AG08396 (cell line): Measurements from ENCODE around the gene CCDC27.

ENCODE experiments used
- DNase-seq: peaks from one replicate; pipeline ENCODE4 v3.0.0; 2012; ENCODE audit warnings: low spot score, mixed read lengths

CCDC27 gene

DNA sequence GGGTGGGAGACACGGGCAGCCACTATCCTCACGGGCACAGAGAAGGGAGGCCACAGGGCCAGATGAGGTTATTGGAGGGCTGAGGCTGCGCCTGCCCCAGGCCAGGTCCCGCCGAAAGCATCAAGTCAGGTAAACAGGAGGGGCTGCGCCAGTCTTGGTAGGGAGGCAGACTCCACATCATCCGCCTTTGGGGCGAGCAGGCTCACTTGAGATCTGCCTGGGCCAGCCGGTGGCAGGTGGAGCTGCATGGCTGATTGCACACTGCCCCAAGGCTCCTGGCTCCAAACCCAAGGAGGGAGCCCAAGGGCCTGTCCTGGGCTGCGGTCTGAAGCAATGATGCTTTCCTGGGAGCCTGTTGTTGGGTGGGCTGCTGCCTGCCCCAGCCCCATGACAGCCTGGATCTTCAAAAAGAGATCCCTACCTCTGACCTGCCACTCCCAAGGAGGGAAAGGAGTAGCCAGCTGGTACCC is 24.9 kb downstream of the CCDC27 start:
- no peak for DNase-seq

DNA sequence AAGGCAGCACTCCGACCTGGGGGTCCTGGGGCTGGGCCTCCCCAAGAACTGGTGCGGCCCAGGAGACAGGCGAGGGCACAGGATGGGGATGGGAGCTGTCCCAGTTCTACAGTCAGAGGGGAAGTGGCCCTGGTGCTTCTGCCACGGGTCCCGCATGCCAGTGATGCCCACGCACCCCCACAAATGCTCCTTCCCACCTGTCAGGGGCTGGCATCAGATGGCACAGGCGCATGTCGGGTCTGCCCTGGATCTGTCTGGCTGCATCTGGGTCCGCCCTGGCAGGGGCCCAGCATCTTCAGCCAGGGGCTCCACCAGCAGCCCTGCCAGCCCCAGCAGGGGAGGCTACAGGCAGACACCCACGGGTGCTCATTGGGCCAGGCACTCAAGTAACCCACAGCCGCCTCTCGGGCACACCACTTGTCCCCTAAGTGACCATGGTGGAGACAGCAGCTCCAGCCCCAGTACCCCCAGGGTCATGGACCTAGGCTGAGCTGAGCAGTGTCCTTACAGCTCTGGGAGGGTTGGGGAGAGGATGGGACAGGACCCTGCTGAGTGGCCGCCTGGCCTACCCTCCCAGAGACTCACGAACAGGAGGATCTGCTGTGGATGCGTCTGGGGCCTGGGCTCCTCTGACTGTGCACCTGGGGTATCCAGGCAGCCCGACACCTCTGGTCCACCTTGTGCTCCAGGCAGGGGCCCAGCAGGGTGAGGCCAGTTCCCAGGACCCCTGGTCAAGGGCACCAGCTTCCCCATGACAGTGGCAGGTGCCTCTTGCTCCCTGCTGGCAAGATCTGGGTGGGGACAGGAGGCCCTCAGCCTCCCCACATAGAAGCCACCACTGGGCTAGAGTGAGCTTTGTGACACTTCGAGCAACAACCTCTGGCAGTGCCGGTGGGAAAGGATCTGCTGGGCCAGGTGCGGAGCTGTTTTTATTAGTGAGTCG is 25.7 kb downstream of the CCDC27 start:
- no peak for DNase-seq

DNA sequence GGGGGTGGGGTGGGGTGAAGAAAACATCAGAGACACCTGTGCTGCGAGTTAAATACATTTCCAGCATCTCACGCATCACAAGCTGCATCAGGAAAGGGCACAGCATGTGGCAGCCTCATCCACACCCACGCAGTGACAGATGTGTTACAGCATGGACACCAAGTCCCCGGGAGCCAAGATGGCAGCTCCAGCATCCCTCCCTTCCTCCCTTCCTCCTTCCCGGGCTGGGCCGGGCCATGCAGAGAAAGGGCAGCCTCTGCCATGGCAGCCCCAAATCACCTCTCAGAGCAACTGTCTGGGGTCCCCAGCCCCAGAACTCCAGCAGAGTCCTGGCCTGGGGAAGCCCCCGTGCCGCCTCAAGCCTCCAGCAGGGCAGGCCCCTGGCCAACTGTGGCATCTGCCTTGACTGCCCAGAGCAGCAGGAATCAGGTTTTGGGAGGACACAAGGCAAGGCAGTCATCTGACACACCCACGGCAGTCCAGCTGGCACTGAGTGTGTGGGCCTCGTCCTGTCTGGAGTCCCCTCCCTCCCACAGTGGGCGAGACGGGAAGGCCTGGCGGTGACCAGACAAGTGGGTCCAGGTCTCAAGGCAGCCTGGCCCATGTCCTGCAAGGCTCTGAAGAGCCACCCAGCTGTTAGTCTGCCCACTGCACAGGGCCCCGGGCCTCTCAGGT is 26.5 kb downstream of the CCDC27 start:
- DNase-seq = no peak

DNA sequence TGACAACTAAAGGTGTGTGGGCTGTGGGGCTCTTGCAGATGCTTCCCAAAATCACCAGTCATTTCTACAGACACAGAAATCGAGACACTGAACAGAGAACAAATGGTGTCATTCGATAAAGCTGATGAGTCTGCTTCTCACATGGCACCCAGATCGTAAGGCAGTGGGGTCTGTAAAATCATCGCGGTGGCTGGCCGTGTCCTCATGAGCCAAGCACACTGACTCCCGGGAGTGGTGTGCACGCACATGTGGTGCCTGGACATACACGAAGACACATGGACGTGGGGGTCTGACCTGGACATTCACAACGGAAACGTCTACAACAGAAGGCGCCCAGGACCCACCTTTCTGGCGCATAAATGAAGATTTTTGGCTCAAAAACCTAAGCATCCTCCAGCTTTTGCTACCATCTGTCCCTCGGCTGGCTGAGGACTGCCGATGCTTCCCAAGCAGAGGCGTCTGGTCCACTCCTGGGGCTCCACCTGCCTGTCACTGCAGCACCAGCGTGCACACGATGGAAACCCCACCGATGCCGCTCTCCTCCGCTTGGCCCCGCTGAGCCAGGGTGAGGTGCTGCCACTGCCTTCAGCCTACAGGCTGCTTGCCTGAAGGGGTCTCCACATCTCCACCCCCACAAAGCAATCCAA is 27.1 kb downstream of the CCDC27 start:
- no peak for DNase-seq

DNA sequence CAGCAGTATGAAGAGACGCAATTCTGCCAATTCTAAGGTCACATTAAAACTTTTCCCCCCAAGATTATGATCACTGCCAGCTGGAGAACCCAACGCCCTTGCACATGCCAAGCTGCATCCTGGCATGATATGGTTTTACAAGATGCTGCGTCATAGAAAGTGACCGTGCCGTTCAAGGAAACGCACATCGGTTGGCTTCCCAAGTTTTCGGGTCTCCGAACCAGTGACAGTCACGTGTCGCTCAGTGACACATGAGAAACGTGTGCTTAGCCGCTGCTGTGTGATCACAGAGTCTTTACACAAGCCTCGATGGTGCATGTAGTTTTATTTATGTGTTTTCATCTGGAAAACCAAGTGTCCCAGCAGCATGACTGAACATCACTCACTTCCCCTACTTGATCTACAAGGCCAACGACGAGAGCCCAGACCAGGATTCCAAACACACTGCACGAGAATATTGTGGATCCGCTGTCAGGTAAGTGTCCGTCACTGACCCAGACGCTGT is 27.7 kb downstream of the CCDC27 start:
- DNase-seq = no peak

DNA sequence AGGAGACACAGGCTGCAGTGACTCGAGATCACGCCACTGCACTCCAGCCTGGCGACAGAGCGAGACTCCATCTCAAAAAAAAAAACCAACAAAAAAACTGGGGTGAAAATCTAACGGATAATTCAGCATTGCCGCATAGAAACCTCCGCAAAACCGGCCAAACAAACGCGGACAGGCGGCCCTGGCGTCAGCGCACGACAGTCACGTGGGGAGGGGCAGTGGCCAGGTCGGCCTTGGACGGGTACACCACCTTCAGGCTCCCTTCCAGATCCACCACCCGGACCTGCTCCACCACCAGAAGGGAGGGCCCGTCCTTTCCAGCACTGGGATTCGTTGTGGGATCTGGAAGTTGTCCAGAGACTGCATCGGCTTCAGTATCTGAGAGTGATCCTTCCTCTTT is 28.7 kb downstream of the CCDC27 start:
- DNase-seq = no peak

DNA sequence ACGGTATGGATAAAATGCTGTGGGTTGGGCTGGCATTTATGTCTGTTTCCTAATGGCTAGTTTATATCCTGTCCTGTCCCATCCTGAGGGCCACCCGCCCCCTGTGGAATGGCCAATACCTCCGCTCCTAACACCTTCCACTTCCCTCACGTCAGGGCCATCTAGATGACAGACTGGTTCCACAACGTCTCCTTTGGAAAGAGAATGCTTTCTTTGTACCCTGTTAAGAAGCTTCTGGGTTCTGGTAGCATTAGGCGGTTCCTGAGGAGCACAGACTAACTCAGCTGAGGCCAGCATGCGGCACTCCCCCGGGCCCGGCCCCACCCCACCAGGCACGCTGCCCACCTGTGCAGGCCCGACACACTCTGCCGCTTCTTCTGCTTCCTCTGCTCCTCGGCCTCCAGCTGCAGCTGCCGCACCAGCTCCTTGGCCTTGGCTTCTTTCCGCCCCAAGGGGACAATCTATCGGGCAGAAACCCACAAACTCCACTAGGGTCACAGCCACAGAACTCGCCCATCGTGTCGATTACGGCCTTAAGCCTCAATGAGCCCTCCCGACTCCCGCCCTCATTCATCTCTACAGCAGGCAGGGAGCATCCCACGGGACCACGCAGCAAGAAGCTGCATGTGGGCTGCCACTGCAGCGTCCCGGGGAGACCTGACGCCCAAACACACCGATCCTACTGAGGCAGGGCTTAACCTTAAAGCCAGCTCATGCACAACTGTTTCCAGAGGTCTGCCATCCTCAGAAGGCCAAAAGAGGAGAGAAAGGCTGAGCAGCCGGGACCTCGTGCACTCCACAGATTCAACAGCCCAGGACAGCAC is 31.6 kb downstream of the CCDC27 start:
- no peak for DNase-seq

DNA sequence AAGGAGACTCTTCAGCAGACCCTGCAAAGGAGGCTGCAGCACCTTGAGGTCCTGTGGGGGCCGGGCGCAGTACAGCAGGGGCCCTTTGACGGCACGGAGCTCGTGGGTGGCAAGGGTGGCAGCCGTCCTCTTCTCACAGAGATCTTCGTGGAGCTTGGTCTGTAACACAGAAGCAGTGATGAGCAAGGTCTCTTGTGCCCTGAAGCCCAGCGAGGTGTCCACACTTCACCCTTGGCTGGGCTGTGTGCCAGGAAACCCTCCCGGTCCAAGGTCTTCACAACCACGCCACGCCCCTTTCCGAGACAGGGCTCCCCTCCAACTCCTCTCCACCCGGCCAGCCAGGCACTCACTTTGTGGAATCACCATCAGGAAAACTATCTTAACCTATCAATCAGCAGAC is 32.8 kb downstream of the CCDC27 start:
- DNase-seq = no peak

DNA sequence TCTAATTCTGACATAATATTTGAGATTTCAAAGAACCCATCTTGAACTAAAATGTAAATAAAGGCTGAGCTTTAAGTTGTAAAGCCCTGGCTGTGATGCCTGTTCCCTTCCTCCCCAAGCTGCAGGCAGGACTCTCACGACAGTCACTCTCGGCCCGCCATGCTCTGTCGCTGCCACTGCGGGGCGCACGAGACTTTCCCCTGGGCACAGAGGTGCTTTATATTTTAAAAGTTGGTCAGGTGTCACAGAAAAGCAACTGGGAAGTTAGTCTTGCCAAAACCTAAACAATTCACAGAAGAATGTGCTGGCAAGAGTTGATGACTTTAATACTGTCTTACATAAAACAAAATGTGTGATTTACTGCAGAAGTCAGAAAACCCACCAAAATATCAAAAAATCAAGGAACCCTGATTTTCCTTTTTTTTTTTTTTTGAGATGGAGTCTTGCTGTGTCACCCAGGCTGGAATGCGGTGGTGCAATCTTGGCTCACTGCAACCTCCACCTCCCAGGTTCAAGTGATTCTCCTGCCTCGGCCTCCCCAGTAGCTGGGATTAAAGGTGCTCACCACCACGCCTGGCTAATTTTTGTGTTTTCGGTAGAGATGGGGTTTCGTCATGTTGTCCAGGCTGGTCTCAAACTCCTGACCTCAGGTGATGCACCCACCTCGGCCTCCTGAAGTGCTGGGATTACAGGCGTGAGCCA is 33.4 kb downstream of the CCDC27 start:
- DNase-seq = no peak

DNA sequence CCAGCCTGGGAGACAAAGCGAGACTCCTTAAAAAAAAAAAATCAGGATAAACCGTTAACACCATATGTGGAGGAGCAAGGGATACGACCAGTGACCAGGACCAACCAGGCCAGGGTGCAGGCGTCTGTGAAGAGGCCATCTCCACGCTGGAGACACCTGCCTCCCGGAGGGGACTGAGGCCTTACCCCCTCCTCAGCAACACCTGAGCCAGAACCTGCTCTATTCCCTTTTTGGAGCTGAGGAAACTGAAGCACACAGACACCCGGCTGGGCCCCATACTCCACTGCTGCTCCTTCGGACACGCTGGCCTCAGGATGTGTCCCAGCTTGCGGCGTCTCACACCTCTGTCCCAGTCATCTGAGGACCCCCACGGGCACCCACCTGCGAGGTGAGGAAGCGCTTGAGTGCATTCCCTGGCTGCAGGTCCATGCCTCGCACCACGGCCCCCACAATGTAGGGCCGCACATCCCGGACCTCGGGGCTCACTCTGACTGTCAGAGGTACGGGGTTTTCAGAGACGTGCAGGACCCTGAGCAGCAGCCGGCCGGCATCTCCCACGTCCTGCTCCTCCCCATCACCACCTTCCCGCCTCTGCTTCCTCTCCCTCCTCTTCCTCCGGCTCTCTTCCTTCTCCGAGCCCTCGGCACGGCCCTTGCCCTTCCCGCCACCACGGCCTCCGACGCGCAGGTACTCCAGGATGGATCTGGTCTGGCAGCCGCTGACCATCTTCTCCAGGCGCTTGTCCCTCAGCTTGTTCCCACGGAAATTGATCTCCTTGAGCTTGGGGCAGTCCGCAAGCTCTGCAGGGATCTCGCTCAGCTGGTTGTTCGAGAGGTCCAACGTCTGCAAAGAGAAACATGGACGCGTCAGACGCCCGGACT is 34.5 kb downstream of the CCDC27 start:
- DNase-seq = no peak

DNA sequence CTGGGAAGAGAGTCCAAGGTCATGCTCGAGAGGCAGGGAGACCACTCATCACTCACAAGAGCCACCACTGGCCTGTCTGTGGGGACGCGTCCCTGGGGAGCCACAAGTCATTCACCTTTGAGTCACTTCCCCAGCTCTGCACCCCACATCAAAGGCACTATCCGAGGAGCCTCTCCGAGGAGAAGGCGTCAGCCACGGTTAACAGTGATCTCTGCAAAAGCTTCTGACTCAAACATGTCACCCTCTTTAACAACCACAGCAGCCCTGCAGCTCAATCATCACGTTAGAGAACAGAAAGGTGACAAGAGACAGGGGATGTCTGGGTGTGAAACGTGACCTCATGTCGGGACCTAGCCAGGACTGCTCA is 35.1 kb downstream of the CCDC27 start:
- no peak for DNase-seq

DNA sequence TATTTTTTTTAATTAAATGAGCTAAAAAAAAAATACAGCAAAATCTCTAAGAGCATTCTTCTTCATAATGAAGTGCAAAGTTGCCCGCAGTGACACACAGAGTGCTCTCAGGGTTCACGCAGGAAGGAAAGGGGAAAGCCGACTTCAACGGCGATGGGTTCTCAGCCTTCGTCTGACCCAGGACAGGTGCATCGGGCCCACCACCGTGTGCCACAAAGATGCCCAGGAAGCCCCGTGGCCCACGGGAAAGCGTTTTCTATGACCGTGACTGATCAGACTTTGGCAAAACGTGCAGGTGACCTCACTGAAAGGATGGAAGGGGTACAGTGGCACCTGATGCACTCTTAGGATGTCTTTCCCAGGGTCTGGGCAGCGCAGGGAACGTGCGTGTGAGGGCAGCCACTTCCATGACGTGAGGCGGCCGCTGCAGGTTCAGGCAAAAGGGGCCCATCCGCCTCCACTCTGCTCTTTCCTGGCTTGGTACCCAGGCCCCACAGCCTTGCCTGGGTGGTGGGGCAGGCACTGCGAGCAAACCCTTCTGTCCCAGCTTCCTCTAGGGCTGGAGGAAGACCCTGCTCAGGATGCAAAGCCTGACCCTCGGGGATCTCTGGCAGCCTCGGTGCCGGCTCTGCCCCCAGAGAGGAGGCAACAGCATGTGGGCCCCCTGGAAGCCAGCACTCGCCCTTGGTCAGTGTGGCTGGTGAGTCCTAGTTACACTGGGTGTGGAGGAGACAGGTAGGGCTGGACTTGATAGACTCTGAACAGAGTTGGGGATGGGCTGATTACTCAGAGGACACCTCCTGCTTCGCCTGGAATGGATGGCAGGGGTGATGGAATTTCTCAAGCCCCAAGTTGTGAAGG is 35.7 kb downstream of the CCDC27 start:
- DNase-seq = no peak

DNA sequence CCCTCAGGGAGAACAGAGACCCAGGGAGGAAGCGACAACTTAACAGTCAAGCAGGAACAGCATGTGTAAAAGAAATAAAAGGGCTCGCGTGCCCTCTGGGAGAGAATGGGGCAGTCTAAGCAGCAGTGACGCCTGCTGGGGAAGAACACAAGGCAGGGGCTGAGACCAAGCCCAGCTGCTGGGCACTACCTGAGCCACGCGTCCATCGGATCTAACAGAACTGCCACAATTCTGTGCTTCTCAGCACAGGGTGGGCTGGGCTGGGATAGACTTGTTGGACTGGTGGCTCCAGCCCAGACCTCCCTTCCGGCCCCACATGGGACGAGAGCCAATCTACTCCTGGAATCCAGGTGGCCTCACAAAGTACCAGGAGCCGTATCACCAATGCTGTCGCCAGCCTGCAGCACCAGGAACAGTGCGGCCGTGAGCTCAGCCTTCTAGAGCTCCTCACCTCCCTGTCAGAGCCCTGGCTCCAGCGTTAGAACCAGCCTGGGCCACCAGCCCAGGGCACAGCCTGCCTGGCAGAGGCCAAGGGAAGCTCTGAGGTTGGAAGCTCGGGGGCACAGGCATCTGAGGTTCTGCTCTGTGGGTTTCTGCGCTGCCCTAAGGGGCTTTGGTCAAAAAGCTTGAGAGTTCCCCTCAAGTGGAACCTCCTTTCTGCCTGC is 36.6 kb downstream of the CCDC27 start:
- DNase-seq = no peak

DNA sequence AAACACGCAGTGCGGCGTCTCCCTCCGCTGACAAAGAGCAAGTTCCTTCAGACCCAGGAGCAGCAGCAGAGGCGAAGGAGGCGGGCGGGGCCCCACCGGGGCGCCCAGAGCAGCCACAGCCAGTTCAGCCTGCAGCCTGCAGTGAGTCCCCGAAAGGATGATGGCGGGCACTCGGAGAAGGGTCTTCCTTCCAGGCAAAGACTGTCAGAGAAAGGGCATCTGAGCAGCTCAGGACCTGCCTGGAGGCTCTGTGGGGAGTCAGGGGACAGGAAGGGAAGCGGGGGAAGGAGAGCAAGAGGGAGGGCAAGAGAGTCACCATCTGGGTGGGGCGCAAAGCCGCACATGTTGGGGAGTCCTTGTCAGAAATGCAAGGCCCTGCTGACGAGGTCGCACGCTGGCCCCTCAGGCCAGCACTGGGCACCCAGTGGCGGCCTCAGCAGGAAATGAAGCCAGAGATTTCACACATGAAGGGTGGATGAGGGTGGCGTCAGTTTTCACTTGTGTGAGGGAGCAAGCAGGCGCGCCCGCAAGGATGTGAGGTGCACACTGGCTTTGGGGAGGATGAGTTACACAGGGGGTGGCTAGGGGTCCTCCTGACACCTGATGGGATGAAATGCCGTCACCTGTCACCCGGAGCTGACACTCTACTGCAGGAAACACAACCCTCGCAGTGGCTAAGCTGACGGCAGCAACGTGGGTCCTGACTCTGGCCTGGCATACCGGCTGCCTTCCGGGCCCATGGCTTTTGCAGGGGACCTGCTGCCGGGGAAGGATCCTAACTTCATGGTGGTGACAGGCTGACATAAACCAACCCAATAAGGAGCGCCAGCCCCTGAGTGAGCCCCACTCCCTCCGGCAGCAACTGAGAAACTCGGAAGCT is 37.4 kb downstream of the CCDC27 start:
- no peak for DNase-seq

DNA sequence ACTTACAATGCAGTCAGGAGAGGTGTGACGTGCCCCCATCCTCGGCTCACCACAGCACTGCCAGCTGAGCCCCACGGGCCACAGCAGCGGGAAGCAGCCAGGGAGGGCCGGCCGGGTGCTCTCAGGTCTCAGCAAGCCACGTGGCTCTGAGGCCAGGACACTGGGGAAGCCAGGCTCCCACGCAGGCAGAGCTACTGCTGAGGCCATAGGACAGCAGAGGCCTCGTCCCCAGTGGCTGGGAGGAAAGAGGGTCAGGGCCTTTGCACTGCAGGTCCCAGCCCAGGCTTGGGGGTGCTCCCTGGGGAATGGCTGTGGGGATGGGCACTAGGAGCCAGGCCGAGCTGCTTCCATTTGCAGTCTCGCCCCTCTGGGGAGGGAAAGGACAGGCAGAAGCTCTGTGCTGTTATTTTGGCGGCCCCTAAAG is 38.3 kb downstream of the CCDC27 start:
- DNase-seq = no peak

DNA sequence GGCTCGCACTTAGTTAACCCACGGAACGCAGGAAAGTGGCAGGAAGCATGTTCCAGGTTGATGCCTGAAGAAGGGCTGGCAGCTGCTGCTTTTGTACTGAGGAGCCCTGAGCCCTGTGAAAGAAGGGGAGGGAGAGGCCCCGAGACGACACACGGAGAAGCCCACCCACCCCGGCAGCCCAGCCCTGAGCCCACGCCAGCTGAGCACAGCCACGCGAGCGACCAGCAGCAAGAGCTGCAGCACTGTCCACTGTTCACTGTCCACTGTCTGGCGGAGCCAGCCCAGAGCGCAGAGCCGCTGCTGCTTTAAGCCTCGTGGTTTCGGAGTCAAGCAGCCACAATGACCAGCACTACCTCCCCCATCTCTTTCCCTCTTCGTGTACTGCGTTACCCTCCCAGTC is 38.7 kb downstream of the CCDC27 start:
- DNase-seq = no peak

DNA sequence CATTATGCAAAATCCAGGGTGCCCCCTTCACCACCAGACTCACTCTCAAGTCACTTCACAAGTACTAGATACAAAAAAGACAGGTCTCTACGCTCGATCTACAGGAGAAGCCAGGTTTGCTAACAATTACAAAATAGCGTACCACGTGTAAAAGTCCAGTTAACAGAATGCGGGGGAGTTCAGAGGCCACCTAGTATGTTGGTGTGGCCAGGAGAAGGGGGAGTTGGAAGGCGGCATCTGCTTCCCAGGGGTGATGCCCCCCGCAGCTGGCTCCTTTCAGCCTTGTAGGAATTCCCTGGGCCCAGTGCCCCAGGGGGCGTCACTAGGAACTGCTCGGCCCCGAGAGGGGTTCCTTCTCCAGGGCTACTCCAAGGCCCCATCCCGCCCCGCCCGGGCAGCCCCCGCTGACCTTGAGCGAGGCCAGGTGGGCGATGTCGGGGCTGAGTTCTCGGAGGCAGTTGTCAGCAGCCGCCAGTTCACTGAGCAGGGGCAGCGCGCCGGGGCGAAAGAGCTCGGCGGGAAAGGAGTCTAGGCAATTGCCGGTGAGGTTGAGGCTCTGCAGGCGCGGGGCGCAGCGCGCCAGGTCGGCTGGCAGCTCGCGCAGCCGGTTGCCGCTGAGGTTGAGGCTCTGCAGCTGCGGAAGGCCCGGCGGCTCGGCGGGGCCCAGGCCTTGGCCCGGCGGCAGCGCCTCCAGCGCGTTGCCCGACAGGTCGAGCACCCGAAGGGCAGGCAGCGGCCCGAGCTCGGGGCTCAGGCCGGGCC is 43.4 kb downstream of the CCDC27 start:
- no peak for DNase-seq
